HepG2 (cell line): Measurements from ENCODE around the gene FXR2. TPM values are rescaled to one million over a fixed set of nuclear protein-coding genes. Genes with fewer than 3 reads are reported as not detected.

Source experiments
- ATAD3A ChIP-seq: sonication (generic); formaldehyde crosslinking; IDR thresholded peaks from 2 replicates; pipeline ENCODE4 v1.4.0; 2020; ENCODE audit warnings: missing genetic modification reagents
- ATF7-NPFF ChIP-seq: sonication (generic); formaldehyde crosslinking; IDR thresholded peaks from 2 replicates; pipeline ENCODE4 v1.8.1; 2023; ENCODE audit warnings: mild to moderate bottlenecking, low read depth, missing genetic modification reagents, moderate library complexity
- FOXJ3 ChIP-seq: sonication (generic); formaldehyde crosslinking; IDR thresholded peaks from 2 replicates; pipeline ENCODE4 v1.4.0; 2020; ENCODE audit warnings: missing genetic modification reagents, mild to moderate bottlenecking, borderline replicate concordance
- HBP1 ChIP-seq: IDR thresholded peaks from 2 replicates; pipeline ENCODE4 v1.6.1; 2016; ENCODE audit warnings: low read depth, control low read depth
- HDAC2 ChIP-seq: sonication (generic); formaldehyde crosslinking; IDR thresholded peaks from 2 replicates; pipeline ENCODE4 v1.4.0; 2020; ENCODE audit warnings: missing genetic modification reagents
- HMG20B ChIP-seq: conservative IDR thresholded peaks from 2 replicates; pipeline ENCODE4 v1.6.1; 2016; ENCODE audit warnings: missing genetic modification reagents, missing compliant biosample characterization
- HNF4A ChIP-seq: sonication (generic); formaldehyde crosslinking; IDR thresholded peaks from 2 replicates; pipeline ENCODE4 v1.4.0; 2020; ENCODE audit warnings: missing genetic modification reagents
- MEF2D ChIP-seq: sonication (generic); formaldehyde crosslinking; IDR thresholded peaks from 2 replicates; pipeline ENCODE4 v1.5.1; 2020; ENCODE audit warnings: mild to moderate bottlenecking, missing genetic modification reagents
- MEIS2 ChIP-seq: sonication (generic); formaldehyde crosslinking; IDR thresholded peaks from 2 replicates; pipeline ENCODE4 v1.9.0; 2021; ENCODE audit warnings: mild to moderate bottlenecking, missing genetic modification reagents
- REL ChIP-seq: sonication (generic); formaldehyde crosslinking; conservative IDR thresholded peaks from 2 replicates; pipeline ENCODE4 v1.8.0; 2022; ENCODE audit warnings: mild to moderate bottlenecking, missing genetic modification reagents, moderate library complexity
- SNAI1 ChIP-seq: sonication (generic); formaldehyde crosslinking; IDR thresholded peaks from 2 replicates; pipeline ENCODE4 v1.5.0; 2020; ENCODE audit warnings: mild to moderate bottlenecking, missing genetic modification reagents, borderline replicate concordance
- THAP7 ChIP-seq: sonication (generic); formaldehyde crosslinking; IDR thresholded peaks from 2 replicates; pipeline ENCODE4 v1.8.1; 2023; ENCODE audit warnings: mild to moderate bottlenecking, missing genetic modification reagents
- YEATS4 ChIP-seq: sonication (generic); formaldehyde crosslinking; IDR thresholded peaks from 2 replicates; pipeline ENCODE4 v1.4.0; 2020; ENCODE audit warnings: missing genetic modification reagents, borderline replicate concordance
- ZNF235 ChIP-seq: sonication (generic); formaldehyde crosslinking; IDR thresholded peaks from 2 replicates; pipeline ENCODE4 v1.8.1; 2023; ENCODE audit warnings: mild to moderate bottlenecking, missing genetic modification reagents, borderline replicate concordance
- ZNF407 ChIP-seq: sonication (generic); formaldehyde crosslinking; IDR thresholded peaks from one replicate; pipeline ENCODE4 v1.5.1; 2020; ENCODE audit warnings: mild to moderate bottlenecking, missing genetic modification reagents; ENCODE audit errors: not compliant biosample characterization
- ZNF629 ChIP-seq: sonication (generic); formaldehyde crosslinking; conservative IDR thresholded peaks from 2 replicates; pipeline ENCODE4 v1.5.0; 2020; ENCODE audit warnings: missing genetic modification reagents
- ZNF703 ChIP-seq: sonication (generic); formaldehyde crosslinking; IDR thresholded peaks from 2 replicates; pipeline ENCODE4 v1.5.1; 2020; ENCODE audit warnings: missing genetic modification reagents, mild to moderate bottlenecking, moderate library complexity, borderline replicate concordance
- ZNF737 ChIP-seq: sonication (generic); formaldehyde crosslinking; IDR thresholded peaks from 2 replicates; pipeline ENCODE4 v1.5.0; 2020; ENCODE audit warnings: missing genetic modification reagents, mild to moderate bottlenecking, borderline replicate concordance
- ZNF749 ChIP-seq: sonication (generic); formaldehyde crosslinking; IDR thresholded peaks from 2 replicates; pipeline ENCODE4 v1.8.0; 2022; ENCODE audit warnings: mild to moderate bottlenecking, missing genetic modification reagents, moderate library complexity, borderline replicate concordance
- polyA plus RNA-seq, 8 experiments: library from polyadenylated mRNA; depleted of rRNA in 3 of 8; stranded (reverse) in 7 of 8; unstranded in 1 of 8; fragments of >200 nt; fragmentation: Illumina TruSeq in 4 of 8; extraction: Trizol in 4 of 8; gene quantifications; 2 replicates each; pipeline versions ENCODE4 v1.2.1 to v1.2.3, GENCODE V29; 2011 to 2016; ENCODE audit warnings: low read depth in 4 of 8, missing spikeins in 1 of 8, mixed read lengths in 1 of 8; ENCODE audit not compliant: insufficient read depth in 1 of 8
- total RNA-seq, 5 experiments: library from RNA; depleted of rRNA; stranded (reverse); fragments of >200 nt; fragmentation: Illumina TruSeq; extraction: Trizol; gene quantifications; 2 replicates each; pipeline ENCODE4 v1.2.3, GENCODE V29; 2016; ENCODE audit warnings: low read depth in 1 of 5

The FXR2 gene
- total and polyA plus RNA-seq, 2 of the 13 experiments (the other 11 are each of a cell fraction or from before 2014, with no cell fraction given) = 20.9 to 24.4 TPM

- TF ChIP-seq ZNF703 (CRISPR knock-in tag) = no peak
- TF ChIP-seq HMG20B (CRISPR knock-in tag) = no peak
- TF ChIP-seq ZNF737 (CRISPR knock-in tag) = no peak
- TF ChIP-seq HNF4A = 0 out of 2 replicates have a peak, but pooled peaks have one; percentile 2
- 0 out of 2 replicates have a peak, but pooled peaks have one; percentile 24 for TF ChIP-seq ZNF749 (CRISPR knock-in tag)
- TF ChIP-seq ZNF629 (CRISPR knock-in tag) = no peak
- no peak for TF ChIP-seq ZNF235 (CRISPR knock-in tag)
- TF ChIP-seq YEATS4 = peak; percentile 95
- TF ChIP-seq ATF7-NPFF = peak; percentile 68
- TF ChIP-seq SNAI1 (CRISPR knock-in tag) = no peak; the same call in 1 of the 2 replicates
- no peak for TF ChIP-seq REL (CRISPR knock-in tag)
- TF ChIP-seq MEF2D (CRISPR knock-in tag) = peak; percentile 20; the same call in 1 of the 2 replicates
- TF ChIP-seq ZNF407 (CRISPR knock-in tag) = no peak
- peak; percentile 67; the same call in 1 of the 2 replicates for TF ChIP-seq MEIS2 (CRISPR knock-in tag)
- TF ChIP-seq ATAD3A = no peak
- TF ChIP-seq FOXJ3 (CRISPR knock-in tag) = peak; percentile 72; the same call in 1 of the 2 replicates
- peak; percentile 88; the same call in 1 of the 2 replicates for TF ChIP-seq THAP7 (CRISPR knock-in tag)
- TF ChIP-seq HBP1 (CRISPR knock-in tag) = peak; percentile 95
- peak; percentile 4; the same call in 1 of the 2 replicates for TF ChIP-seq HDAC2 (CRISPR knock-in tag)
Observed at GRCh38 chr17:7583253-7584109, 31.2 kb downstream of the FXR2 start, which contains the start of gene MPDU1 (continued).
